GM18868 (cell line): Measurements from ENCODE around the gene PRSS22.

ENCODE experiments used
- ATAC-seq: cut with Tn5 transposase; IDR thresholded peaks from one replicate; pipeline ENCODE4 v1.9.1; 2021; ENCODE audit warnings: mild to moderate bottlenecking, moderate library complexity; ENCODE audit not compliant: unreplicated experiment

The PRSS22 gene

GRCh38 chr16:2816751-2817339 lies 41.1 kb downstream of the PRSS22 start, which contains the start of gene PRSS21:
PRSS21 (plus strand) TSS chr16:2817237; CDS start chr16:2817269, 32 bp downstream.
- ATAC-seq, result no peak

GRCh38 chr16:2815299-2815771 lies 42.6 kb downstream of the PRSS22 start:
- ATAC-seq, result no peak

- no peak for ATAC-seq
Measured at GRCh38 chr16:2814551-2815298, 43.2 kb downstream of the PRSS22 start.

- ATAC-seq, result no peak
Measured at GRCh38 chr16:2813771-2814221, 44.2 kb downstream of the PRSS22 start.

- ATAC-seq, result no peak
Measured at GRCh38 chr16:2811703-2812471, 46.1 kb downstream of the PRSS22 start.

GRCh38 chr16:2810651-2811050 lies 47.3 kb downstream of the PRSS22 start:
- ATAC-seq, result no peak

- ATAC-seq, result no peak
Measured at GRCh38 chr16:2809149-2809760, 48.7 kb downstream of the PRSS22 start.

GRCh38 chr16:2808181-2808580 lies 49.8 kb downstream of the PRSS22 start:
- ATAC-seq, result no peak

GRCh38 chr16:2806286-2806685 lies 51.7 kb downstream of the PRSS22 start:
- ATAC-seq, result no peak

- no peak for ATAC-seq
Measured at GRCh38 chr16:2804728-2805127, 53.2 kb downstream of the PRSS22 start.

GRCh38 chr16:2803545-2804195 lies 54.3 kb downstream of the PRSS22 start:
- no peak for ATAC-seq
